ENCODE measurements around the gene RABGEF1. TPM values are rescaled to one million over a fixed set of nuclear protein-coding genes. Genes with fewer than 3 reads are reported as not detected.

Gene RABGEF1
- polyA plus RNA-seq, 1 of the 3 experiments (the other 2 are of a cell fraction): 25.6 TPM

DNA sequence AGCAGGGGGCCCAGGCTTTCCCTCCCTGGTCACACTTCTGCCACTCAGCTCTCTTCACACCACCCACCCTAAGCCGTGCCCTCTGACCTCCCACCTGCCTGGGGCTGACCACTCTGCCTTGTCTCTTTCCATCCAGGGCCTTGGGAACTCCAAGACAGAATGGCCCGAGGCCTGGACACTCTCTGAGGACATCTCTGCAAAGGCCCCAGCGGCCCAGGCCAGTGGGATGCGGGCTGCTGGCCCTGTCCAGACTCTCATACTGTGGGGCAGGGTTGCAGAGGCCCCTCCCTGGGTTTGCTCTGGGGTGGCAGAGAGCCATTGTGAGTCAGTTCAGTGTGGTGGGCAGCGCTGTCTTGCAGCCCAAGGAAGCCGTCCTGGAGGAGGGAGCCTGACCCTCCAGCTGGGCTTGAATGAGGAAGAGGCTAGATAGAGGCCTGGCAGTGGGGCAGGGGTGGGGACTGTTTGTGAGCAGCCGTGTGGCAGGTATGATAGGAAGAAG lies 39.9 kb upstream of the RABGEF1 start:
- Histone ChIP-seq H3K4me3 (ENCODE audit: low read depth in 2 of 2, low read length in 1 of 2) (no peak overlapping the region), H3K36me3 (replicated peaks in 1 of 2; ENCODE audit: control insufficient read depth in 1 of 2, insufficient read depth in 2 of 2, low read length in 1 of 2) (peaks cover 0 to 9% of the 10 kb centered on the region in 2 experiments), H3K9ac (no peak overlapping the region), H2AFZ (ENCODE audit: low read depth) (no peak overlapping the region), H3K9me2 (no peaks in the 10 kb centered on the region), H3K9me3 (no peaks in the 10 kb centered on the region), H3K4me2 (no peak overlapping the region), H3K79me2 (ENCODE audit: insufficient read depth) (no peaks in the 10 kb centered on the region), H3K27me3 (ENCODE audit: insufficient read depth) (no peaks in the 10 kb centered on the region), H4K20me1 (ENCODE audit: insufficient read depth) (no peaks in the 10 kb centered on the region), H3K4me1 (ENCODE audit: control insufficient read depth in 1 of 2, insufficient read depth in 2 of 2, low read depth in 1 of 2, low read length in 1 of 2) (peaks cover 0 to 5% of the 10 kb centered on the region in 2 experiments; a peak in 1 of 4 replicates), H3F3A (replicated peaks; ENCODE audit: insufficient read depth) (peaks cover 17% of the 10 kb centered on the region), H3K27ac (ENCODE audit: low read depth in 2 of 2, low read length in 1 of 2) (no peak overlapping the region)
- ChIA-PET POLR2A (no interaction called here), CTCF (no interaction called here)
- TF ChIP-seq MEF2A (IDR thresholded peaks at IDR 0.05; ENCODE audit: borderline replicate concordance, low read depth) (no peak), RAD21 (IDR thresholded peaks at IDR 0.05; ENCODE audit: low read length) (no peak), EP300 (IDR thresholded peaks at IDR 0.05; ENCODE audit: borderline replicate concordance in 1 of 2, low read depth in 1 of 2, low read length in 1 of 2) (no peak), RFX5 (IDR thresholded peaks at IDR 0.05; ENCODE audit: low read length) (no peak), MXI1 (IDR thresholded peaks at IDR 0.05; ENCODE audit: low read depth, low read length) (no peak), EZH2phosphoT487 (IDR thresholded peaks at IDR 0.05; ENCODE audit: borderline replicate concordance, low read depth) (no peak)
- TF ChIP-seq, protein P1, sequence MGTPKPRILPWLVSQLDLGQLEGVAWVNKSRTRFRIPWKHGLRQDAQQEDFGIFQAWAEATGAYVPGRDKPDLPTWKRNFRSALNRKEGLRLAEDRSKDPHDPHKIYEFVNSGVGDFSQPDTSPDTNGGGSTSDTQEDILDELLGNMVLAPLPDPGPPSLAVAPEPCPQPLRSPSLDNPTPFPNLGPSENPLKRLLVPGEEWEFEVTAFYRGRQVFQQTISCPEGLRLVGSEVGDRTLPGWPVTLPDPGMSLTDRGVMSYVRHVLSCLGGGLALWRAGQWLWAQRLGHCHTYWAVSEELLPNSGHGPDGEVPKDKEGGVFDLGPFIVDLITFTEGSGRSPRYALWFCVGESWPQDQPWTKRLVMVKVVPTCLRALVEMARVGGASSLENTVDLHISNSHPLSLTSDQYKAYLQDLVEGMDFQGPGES (IDR thresholded peaks at IDR 0.05; ENCODE audit: low read depth, low read length): no peak
- 93% methylated on average over 7 of the region's 7 CpGs for WGBS (ENCODE audit: low lambda C conversion rate)
- DNase-seq: no peak

DNA sequence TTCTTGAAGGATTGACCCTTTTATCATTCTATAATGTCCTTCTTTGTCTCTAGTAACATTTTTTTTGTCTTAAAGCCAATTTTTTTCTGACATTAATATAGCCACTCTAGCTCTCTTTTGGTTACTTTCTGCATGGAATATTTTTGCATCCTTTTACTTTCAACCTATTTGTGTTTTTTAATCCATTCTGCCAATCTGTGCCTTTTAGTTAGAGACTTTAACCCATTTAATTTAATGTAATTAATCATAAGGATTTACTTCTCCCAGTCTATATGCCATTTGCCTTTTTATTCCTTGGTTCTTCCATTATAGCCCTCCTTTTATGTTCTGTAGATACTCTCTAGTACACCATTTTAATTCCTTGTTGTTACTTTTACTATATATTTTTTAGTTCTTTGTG lies 32.7 kb upstream of the RABGEF1 start:
- Histone ChIP-seq H3K4me1 (ENCODE audit: control insufficient read depth in 1 of 2, insufficient read depth in 2 of 2, low read depth in 1 of 2, low read length in 1 of 2) (no peaks in the 10 kb centered on the region), H3K79me2 (ENCODE audit: insufficient read depth) (peaks cover 15% of the 10 kb centered on the region; the same call in 1 of the 2 replicates), H3K27me3 (ENCODE audit: insufficient read depth) (no peaks in the 10 kb centered on the region), H3K27ac (ENCODE audit: low read depth in 2 of 2, low read length in 1 of 2) (no peak overlapping the region), H3K36me3 (replicated peaks in 1 of 2; ENCODE audit: control insufficient read depth in 1 of 2, insufficient read depth in 2 of 2, low read length in 1 of 2) (peaks cover 0 to 55% of the 10 kb centered on the region in 2 experiments), H3K9me3 (0 out of 2 replicates have a peak, but pooled peaks cover 5% of the 10 kb centered on the region), H2AFZ (ENCODE audit: low read depth) (no peak overlapping the region), H3K9ac (no peak overlapping the region), H3F3A (replicated peaks; ENCODE audit: insufficient read depth) (peaks cover 12% of the 10 kb centered on the region), H4K20me1 (ENCODE audit: insufficient read depth) (no peaks in the 10 kb centered on the region), H3K4me3 (ENCODE audit: low read depth in 2 of 2, low read length in 1 of 2) (no peak overlapping the region), H3K4me2 (no peak overlapping the region), H3K9me2 (no peaks in the 10 kb centered on the region)
- no peak for DNase-seq
- no peak for TF ChIP-seq NFIC (IDR thresholded peaks at IDR 0.05; ENCODE audit: borderline replicate concordance)
- no peak for TF ChIP-seq JUND (IDR thresholded peaks at IDR 0.05)
- TF ChIP-seq, protein P2, sequence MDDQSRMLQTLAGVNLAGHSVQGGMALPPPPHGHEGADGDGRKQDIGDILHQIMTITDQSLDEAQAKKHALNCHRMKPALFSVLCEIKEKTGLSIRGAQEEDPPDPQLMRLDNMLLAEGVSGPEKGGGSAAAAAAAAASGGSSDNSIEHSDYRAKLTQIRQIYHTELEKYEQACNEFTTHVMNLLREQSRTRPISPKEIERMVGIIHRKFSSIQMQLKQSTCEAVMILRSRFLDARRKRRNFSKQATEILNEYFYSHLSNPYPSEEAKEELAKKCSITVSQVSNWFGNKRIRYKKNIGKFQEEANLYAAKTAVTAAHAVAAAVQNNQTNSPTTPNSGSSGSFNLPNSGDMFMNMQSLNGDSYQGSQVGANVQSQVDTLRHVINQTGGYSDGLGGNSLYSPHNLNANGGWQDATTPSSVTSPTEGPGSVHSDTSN (IDR thresholded peaks at IDR 0.05): no peak
- TF ChIP-seq SMC3 (IDR thresholded peaks at IDR 0.05; ENCODE audit: low read depth, low read length): no peak
- TF ChIP-seq, protein P3, sequence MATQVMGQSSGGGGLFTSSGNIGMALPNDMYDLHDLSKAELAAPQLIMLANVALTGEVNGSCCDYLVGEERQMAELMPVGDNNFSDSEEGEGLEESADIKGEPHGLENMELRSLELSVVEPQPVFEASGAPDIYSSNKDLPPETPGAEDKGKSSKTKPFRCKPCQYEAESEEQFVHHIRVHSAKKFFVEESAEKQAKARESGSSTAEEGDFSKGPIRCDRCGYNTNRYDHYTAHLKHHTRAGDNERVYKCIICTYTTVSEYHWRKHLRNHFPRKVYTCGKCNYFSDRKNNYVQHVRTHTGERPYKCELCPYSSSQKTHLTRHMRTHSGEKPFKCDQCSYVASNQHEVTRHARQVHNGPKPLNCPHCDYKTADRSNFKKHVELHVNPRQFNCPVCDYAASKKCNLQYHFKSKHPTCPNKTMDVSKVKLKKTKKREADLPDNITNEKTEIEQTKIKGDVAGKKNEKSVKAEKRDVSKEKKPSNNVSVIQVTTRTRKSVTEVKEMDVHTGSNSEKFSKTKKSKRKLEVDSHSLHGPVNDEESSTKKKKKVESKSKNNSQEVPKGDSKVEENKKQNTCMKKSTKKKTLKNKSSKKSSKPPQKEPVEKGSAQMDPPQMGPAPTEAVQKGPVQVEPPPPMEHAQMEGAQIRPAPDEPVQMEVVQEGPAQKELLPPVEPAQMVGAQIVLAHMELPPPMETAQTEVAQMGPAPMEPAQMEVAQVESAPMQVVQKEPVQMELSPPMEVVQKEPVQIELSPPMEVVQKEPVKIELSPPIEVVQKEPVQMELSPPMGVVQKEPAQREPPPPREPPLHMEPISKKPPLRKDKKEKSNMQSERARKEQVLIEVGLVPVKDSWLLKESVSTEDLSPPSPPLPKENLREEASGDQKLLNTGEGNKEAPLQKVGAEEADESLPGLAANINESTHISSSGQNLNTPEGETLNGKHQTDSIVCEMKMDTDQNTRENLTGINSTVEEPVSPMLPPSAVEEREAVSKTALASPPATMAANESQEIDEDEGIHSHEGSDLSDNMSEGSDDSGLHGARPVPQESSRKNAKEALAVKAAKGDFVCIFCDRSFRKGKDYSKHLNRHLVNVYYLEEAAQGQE (IDR thresholded peaks at IDR 0.05; ENCODE audit: low read depth, low read length): no peak
- no peak for TF ChIP-seq EZH2phosphoT487 (IDR thresholded peaks at IDR 0.05; ENCODE audit: borderline replicate concordance, low read depth)
- TF ChIP-seq, protein P4, sequence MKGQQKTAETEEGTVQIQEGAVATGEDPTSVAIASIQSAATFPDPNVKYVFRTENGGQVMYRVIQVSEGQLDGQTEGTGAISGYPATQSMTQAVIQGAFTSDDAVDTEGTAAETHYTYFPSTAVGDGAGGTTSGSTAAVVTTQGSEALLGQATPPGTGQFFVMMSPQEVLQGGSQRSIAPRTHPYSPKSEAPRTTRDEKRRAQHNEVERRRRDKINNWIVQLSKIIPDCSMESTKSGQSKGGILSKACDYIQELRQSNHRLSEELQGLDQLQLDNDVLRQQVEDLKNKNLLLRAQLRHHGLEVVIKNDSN (IDR thresholded peaks at IDR 0.05; ENCODE audit: borderline replicate concordance, low read depth): no peak
- TF ChIP-seq FOXM1 (IDR thresholded peaks at IDR 0.05; ENCODE audit: low read depth): no peak
- no peak for TF ChIP-seq SIN3A (IDR thresholded peaks at IDR 0.05; ENCODE audit: borderline replicate concordance, low read depth, low read length)
- no peak for TF ChIP-seq RAD21 (IDR thresholded peaks at IDR 0.05; ENCODE audit: low read length)
- no peak for TF ChIP-seq FOSL2 (IDR thresholded peaks at IDR 0.05; ENCODE audit: borderline replicate concordance, low read depth)
- TF ChIP-seq TEAD4 (IDR thresholded peaks at IDR 0.05; ENCODE audit: borderline replicate concordance, insufficient read depth): no peak
- TF ChIP-seq RFX5 (IDR thresholded peaks at IDR 0.05; ENCODE audit: low read length): no peak
- TF ChIP-seq EP300 (IDR thresholded peaks at IDR 0.05; ENCODE audit: borderline replicate concordance in 1 of 2, low read depth in 1 of 2, low read length in 1 of 2): no peak
- no peak for TF ChIP-seq TAF1 (IDR thresholded peaks at IDR 0.05; ENCODE audit: borderline replicate concordance, low read depth, low read length)
- no peak for TF ChIP-seq GATA2 (CRISPR knock-in tag; IDR thresholded peaks at IDR 0.05)
- TF ChIP-seq RCOR1 (IDR thresholded peaks at IDR 0.05; ENCODE audit: low read length): no peak
- POLR2A ChIA-PET: no interaction called here
- CTCF ChIA-PET: interaction anchor here (0.6 to 1.1 kb wide), 2 partner anchors 21 to 24 kb away, joined by 3 read pairs; no protein-coding TSS in a partner anchor
